Gastrocnemius medialis (tissue), 4 donors: ENCODE measurements around the gene GM2A.

Experiments
- CTCF ChIP-seq, 5 experiments: fragments of 450-650 bp in 3 of 5; fragments of 200-600 bp in 2 of 5; sonication (generic) in 2 of 5; IDR thresholded peaks in 4 of 5; conservative IDR thresholded peaks in 1 of 5; 1 replicate in 4 of 5; 2 replicates in 1 of 5; pipeline ENCODE4 v1.5.1; 2016 to 2019; ENCODE audit warnings: antibody characterized with exemption in 5 of 5, mild to moderate bottlenecking in 3 of 5, moderate library complexity in 3 of 5
- POLR2A ChIP-seq, 2 donors: fragments of 450-650 bp; IDR thresholded peaks; one replicate each; pipeline ENCODE4 v1.6.1; 2017; ENCODE audit warnings: antibody characterized with exemption in 2 of 2, mild to moderate bottlenecking in 2 of 2, moderate library complexity in 2 of 2

- no peak for TF ChIP-seq CTCF (IDR thresholded peaks at IDR 0.05 in 4 of 5, conservative IDR thresholded peaks at IDR 0.05 in 1 of 5)
- TF ChIP-seq POLR2A (IDR thresholded peaks at IDR 0.05) = no peak
These were observed 34.8 kb upstream of the GM2A start for GRCh38 chr5:151218177-151218576.
